Hippocampal formation (tissue), 2 donors: ENCODE results near the gene PPP1R1B.

Source experiments
- DNase-seq, 2 donors: peaks; one replicate each; lab custom pipeline; 2025; lab: John Stamatoyannopoulos, UW

Gene PPP1R1B

GRCh38 chr17:39667945-39668924 is 41.5 kb downstream of the PPP1R1B start, which contains the start of gene PNMT:
PNMT (plus strand) TSS chr17:39668453; CDS start chr17:39668476, 23 bp downstream.
- DNase-seq: no peak

GRCh38 chr17:39669897-39670735 is 43.4 kb downstream of the PPP1R1B start:
- DNase-seq: no peak

GRCh38 chr17:39670746-39671145 is 44.0 kb downstream of the PPP1R1B start:
- DNase-seq: no peak

GRCh38 chr17:39671651-39672521 is 45.1 kb downstream of the PPP1R1B start:
- DNase-seq: no peak

GRCh38 chr17:39672522-39673334 is 46.0 kb downstream of the PPP1R1B start:
- DNase-seq: no peak

DNA sequence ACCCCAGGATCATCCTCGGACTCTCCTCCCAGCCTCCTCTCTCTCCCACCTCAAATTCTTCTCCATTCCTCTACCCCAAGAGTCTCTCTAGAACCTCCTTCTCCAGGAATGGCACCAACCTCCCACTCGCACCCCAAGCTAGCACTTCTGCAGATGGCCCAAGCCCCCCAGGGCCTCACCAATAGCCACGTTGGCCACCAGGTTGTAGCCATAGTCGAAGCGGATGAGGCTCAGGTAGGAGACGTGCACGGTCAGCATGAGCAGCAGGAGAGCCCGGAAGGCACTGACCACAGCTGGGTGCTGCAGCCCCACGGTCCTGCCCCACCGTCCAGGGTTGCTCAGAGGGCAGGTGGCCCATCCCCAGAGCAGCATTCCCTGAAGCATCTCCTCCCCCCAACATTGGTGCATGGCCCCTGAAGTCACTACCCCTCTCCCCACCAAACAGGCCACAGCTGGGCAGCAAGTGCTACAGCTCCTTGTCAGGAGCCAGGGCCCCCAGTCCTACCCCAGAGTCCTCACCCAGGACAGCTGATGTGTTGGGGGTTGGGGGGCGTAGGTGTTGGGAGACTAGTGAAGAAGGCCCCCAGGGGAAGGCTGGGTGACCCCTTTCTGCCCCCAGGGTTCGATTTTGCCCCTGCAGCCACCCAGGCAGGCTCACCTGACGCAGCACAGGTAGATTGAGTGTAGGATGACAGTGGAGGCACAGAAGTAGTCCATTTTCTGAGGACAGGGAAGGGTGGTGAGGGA is 46.8 kb downstream of the PPP1R1B start:
- no peak for DNase-seq

DNA sequence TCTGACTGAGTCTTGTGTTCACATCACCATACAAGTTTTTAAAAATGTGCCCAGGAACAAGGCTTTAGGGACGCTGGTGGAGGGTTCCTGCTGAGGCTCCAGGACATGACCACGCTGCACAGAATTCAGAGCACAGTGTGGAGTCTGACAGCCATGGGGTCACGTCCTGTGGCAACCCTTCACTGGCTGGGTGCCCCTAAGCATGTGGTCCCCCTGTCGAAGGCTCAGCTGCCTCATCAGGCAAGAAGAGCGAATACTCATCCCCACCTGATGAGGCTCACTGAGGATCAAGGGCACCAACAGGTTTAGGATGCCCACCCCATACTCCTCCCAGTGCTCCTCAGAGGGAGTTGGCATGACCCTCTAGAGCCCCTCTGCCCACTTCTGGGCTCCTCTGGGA is 47.4 kb downstream of the PPP1R1B start:
- DNase-seq: no peak

GRCh38 chr17:39674702-39675389 is 48.1 kb downstream of the PPP1R1B start:
- no peak for DNase-seq

- DNase-seq: no peak
Observed at GRCh38 chr17:39675390-39676082, 48.8 kb downstream of the PPP1R1B start.

DNA sequence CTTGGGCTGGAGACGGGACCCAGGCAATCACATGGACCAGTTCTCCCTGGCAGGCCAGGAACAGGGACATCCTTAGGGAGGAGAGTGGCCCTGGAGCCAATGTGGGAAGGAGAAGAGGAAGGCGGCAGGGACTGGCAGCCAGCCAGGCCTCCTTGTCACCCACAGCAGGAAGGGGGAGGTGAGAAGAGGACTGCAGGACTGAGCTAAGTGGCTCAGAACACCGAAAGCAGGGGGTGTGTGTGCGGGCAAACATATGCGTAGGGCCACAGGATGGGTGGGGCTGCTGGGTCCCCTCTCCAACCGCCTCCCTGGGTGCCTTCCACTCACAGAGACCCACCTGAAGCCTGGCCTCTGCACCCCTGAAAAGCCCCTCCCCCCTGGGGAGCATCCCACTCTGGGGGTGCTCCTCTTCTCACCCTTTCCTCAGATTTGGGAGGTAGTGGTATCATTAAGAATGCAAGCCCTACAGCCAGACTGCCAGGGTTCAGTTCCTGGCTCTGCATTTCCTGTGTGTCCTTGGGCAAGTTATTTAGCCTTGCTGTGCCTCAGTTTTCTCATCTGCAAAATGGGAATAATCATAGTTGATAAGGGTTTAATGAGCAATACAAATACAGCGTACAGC is 49.6 kb downstream of the PPP1R1B start:
- no peak for DNase-seq

DNA sequence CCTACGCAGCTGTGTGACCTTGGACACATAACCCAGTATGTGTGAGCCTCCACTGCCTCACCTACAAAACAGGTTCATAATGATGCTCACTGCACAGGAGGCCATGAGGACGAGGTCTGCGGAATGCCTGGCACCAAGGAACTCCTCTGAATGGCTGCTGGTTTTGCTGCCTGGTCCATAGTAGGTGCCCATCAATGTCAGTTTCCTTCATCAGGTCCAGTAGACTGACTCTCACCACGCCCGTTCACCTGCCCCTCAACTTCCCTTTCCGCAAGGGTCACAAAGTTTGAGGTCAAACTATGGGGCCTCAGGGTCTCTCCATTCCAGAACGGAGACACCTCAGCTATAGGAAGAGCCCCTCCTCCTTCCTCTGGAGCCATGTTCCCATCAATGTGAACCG is 50.3 kb downstream of the PPP1R1B start:
- no peak for DNase-seq

DNA sequence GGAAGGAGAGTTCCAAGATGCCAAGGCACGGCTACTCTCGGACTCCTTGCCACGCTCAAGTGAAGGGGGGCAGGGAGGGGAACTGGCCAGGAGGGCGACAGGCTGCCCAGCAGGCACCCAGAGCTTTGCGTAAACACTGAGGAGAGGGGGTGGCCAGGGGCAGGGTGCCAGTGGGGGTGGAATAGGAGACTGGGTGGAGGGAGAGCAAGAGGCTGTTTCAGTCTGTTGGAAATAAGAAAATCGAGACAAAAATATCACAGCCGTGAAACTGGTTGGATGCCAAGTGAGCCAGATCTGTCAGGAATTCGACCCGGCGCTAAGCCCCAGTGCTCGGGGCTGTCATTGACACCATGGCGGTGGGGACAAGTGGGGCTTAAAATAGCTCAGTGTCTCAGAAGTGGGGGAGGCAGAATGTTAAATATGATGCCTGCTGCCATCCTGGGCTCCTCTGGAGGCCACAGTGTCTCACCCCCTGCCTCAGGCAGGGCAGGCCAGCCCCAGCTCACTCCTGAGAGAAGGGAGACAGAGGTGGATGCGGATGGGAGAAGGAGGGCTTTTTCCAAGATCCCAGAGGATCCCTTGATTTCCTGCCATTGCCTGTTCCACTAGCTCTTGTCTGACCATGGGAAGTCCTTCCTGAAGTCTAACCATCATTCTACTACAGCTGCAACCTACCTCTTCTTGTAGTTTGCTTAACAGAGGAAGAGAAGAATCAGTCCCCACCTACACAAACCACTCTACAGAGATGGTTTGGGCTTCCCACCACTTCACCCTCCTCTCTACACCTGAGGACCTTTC is 51.0 kb downstream of the PPP1R1B start:
- DNase-seq: no peak

DNA sequence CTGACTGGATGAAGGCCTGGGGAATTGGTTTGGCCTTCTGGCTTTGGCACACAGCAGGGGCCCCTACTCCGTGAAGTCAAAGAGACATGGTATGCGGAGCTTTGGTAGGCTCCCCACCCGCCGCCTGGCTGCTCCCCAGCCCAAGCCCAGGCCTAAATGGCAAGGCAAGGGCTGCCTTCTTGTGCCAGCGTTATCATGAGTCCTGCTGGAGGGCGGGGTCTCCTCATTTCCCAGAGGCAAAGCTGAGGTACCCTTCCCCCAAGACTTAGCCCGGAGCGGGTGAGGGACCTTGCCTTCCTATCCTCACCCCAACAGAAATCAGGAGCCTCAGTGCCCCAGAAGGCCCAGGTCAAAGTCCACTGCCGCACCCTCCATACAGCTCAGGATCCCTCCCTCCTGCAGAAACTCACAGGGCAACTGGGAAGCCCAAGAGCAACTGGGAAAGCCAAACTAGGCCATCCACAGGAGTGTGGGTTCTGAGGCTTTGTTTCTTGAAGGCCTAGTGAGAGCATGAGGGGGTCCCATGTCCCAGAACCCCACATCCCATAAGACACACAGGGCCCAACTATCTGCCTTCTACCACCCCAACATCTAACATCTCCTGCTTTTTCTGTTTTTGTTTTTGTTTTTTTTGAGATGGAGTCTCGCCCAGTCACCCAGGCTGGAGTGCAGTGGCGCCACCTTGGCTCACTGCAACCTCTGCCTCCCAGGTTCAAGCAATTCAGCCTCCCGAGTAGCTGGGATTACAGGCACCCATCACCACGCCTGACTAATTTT is 51.8 kb downstream of the PPP1R1B start:
- no peak for DNase-seq

GRCh38 chr17:39679521-39680192 is 52.9 kb downstream of the PPP1R1B start:
- no peak for DNase-seq

DNA sequence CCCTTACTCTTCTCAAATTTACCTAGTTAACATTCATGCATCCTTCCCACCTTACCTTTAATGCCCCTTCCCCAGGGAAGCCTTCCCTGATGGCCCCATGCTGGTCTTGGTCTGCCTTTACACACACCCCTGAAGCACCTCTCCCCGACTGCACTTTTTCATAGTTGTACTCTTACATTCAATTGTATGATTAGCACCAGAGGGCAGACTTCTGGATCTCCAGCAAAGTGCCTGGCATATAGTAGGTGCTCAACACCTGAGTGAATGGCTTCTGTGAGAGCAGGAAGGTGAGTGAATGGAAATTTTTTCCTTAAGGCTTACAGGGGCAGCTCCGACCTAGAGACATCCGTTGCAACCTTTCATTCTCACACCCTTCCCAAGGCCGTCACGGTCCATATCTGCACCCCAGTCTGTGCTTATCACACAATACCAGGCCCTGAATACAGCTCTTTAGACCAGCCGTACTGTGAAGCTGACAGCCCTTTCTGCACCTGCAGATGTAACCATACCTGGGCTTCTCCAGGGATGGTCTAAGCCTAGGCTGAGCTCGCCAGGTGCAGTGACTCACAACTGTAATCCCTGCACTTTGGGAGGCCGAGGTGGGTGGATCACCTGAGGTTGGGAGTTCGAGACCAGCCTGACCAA is 56.7 kb downstream of the PPP1R1B start:
- DNase-seq: no peak
